T-helper 2 cell treated with Interferon-gamma antibody and Interleukin-4, amounts not matched to agents 5 μg/mL and 100 μg/mL, for 36 hours (primary cell): ENCODE measurements around the gene DEDD2.
A peak's percentile ranks its signal among the peaks of the same experiment; 100 is the strongest.

Experiments used
- DNase-seq: peaks from one replicate; pipeline ENCODE4 v3.0.0; 2021; ENCODE audit warnings: low spot score
- H3K27ac Mint-ChIP-seq: one replicate; pipeline ENCODE4 v1.8.0; 2021; ENCODE audit warnings: mild to moderate bottlenecking, mixed read lengths
- H3K27me3 Mint-ChIP-seq: one replicate; pipeline ENCODE4 v1.8.0; 2021; ENCODE audit warnings: low read depth, mixed read lengths
- H3K36me3 Mint-ChIP-seq: one replicate; pipeline ENCODE4 v1.8.0; 2021; ENCODE audit warnings: low read depth, mixed read lengths
- H3K4me1 Mint-ChIP-seq: one replicate; pipeline ENCODE4 v1.8.0; 2021; ENCODE audit warnings: low read depth, mixed read lengths
- H3K4me3 Mint-ChIP-seq: one replicate; pipeline ENCODE4 v1.8.0; 2022; ENCODE audit warnings: mild to moderate bottlenecking, moderate library complexity, mixed read lengths
- H3K9me3 Mint-ChIP-seq: one replicate; pipeline ENCODE4 v1.8.0; 2021; ENCODE audit warnings: mixed read lengths

DEDD2 gene

DNA sequence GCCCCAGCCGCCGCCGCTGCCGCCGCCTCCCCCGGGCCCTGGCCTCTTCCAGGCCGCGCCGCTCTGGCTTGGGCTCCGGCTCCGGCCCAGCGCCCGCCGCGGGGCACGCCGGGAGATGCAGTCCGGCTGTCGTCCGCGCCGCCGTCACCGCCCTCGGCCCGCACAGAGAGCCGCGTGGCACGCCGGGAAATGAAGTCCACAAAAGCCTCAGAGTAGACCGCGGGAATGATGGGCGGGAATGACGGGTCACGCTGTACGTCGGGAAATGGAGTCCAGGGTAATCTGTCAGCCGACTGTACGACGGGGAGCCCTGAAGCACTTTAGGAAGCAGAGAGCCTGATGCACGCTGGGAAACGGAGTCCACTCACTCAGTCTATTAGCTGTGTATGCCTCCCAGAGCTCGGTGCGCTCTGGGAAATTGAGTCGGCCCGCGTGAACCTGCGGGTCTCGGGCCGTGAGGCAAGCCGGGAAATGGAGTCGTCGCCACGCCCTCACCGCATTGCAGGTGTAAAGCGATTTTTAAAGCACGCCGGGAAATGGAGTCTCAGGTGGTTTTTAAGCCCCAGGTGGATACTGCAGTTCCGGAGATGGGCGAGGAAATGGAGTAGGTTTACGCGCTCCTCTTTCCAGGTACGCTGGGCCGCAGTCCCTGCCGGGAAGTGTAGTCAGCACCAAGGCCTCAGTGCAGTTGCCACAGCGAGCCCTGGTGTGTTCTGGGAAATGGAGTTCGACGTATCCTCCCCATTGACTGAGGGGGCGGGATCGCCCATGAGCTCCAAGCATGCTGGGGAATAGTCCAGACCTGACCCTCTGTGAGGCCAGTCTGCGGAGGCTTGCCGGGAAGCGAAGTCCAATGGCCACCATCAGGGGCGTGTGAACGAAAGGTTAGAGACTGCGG, 25.3 kb upstream of the DEDD2 start, which contains the start of gene GSK3A:
TSS of gene GSK3A (minus strand) at position 91 of the 898 bp plus-strand sequence. CDS start 137 bp downstream, outside the sequence.
- Mint-ChIP-seq H3K4me1 (peaks cover 41% of the 10 kb centered on the region), H3K36me3 (peaks cover 17% of the 10 kb centered on the region)

DNA sequence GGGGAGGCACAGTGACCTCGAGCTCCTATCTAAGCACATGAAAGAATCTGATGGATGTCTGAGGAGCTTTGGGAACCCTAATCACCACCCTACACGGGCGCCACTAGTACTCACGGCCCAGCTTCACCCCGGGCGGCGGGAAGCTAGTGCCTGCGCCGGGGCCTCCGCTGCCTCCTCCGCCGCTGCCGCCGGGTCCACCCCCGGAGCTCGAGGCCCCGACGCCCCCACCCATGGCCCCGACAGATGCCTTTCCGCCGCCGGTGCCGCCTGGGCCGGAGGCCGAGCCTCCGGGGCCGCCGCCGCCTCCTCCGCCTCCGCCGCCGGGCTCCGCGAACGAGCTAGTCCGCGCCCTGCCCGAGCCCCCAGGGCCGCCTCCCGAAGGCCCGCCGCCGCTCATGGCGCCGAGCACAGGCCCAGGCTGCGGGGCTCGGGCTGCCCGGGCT, 24.6 kb upstream of the DEDD2 start:
- H3K9me3 Mint-ChIP-seq: no peaks in the 10 kb centered on the region
- DNase-seq: no peak
- peak overlapping the region; percentile 92 for H3K4me3 Mint-ChIP-seq
- H3K27me3 Mint-ChIP-seq: no peaks in the 10 kb centered on the region
- H3K27ac Mint-ChIP-seq: peak overlapping the region; percentile 85
- peaks cover 41% of the 10 kb centered on the region for H3K4me1 Mint-ChIP-seq
- H3K36me3 Mint-ChIP-seq: peaks cover 17% of the 10 kb centered on the region

More for the DNA sequence above, 25.3 kb upstream of the DEDD2 start, which contains the start of gene GSK3A:
- peak within 1 kb of the TSS; percentile 95 for H3K27ac Mint-ChIP-seq
- H3K4me3 Mint-ChIP-seq: peak within 1 kb of the TSS; percentile 92
- no peaks in the 10 kb centered on the region for H3K27me3 Mint-ChIP-seq
- DNase-seq: peak; percentile 98
- no peaks in the 10 kb centered on the region for H3K9me3 Mint-ChIP-seq

DNA sequence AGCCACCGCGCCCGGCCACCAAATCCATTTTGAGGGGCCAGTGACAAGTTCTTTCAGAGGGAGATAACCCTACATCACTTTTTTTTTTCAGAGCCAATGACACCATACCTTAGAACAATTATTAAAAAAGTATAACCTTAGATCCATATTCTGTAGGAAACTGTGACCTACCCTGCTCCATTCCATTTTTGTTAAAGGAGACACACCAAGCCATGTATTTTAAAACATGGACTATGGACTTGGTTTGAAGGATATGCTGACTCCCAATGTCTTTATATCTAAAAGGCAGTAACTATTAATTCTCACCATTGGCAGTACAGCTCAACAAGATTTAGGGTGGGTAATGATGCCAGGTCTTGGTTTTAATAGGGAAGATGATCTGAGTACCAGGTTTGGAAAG, 23.8 kb upstream of the DEDD2 start:
- H3K4me3 Mint-ChIP-seq: peak overlapping the region; percentile 92
- no peaks in the 10 kb centered on the region for H3K27me3 Mint-ChIP-seq
- H3K4me1 Mint-ChIP-seq: peaks cover 35% of the 10 kb centered on the region
- peak overlapping the region; percentile 85 for H3K27ac Mint-ChIP-seq
- no peak for DNase-seq
- peaks cover 22% of the 10 kb centered on the region for H3K36me3 Mint-ChIP-seq
- H3K9me3 Mint-ChIP-seq: no peaks in the 10 kb centered on the region

DNA sequence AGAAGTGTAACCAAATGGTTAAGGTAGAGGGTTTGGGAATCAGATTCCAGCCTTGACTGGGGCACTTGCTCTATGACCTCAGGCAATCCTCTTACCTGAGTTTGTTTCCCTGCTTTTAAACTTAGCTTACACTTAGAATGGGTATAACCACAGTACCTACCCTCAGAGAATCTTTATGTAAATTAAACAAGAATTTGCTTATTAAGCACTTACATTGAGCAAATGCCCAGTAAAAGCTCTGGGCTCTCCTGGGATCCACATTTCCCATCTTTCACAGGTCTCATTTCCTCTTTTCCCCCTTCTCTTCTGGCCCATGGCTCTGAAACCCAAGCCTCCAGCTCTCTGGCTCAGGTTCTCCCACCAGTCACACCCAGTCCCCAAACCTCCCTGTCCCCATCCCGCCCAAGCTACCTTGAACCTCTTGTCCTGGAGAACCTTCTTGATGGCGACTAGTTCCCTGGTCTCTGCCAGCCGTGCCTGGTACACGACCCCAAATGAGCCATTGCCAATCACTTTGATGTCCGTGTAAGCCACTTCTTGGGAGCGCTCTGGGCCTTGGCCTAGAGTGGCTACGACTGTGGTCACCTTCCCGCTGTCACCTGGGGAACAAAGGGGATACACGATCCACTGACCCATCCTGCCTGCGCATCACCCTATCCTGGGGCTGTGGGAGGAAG, 22.2 kb upstream of the DEDD2 start:
- Mint-ChIP-seq H3K36me3 (peaks cover 36% of the 10 kb centered on the region), H3K4me3 (no peak overlapping the region), H3K27ac (no peak overlapping the region)

DNA sequence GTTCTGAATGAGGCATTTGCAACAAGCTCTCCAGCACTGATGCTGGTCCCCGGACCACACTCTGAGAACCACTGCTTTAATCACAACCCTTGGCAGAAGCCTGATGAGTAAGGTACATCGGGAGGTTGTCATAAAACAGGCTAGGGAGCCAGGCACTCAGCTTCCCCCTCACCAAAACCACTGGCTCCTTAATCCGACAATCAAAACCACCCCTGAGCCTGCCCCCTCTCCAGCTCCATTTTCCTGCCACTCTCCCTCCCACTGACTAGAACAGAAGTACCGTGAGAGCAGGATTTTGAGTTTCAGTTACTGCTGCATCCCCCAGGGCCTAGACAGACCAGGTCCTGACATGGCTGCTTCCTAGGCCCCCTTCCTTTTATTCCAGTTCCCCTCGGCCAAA, 17.7 kb upstream of the DEDD2 start:
- DNase-seq: no peak
- Mint-ChIP-seq H3K4me1 (peaks cover 12% of the 10 kb centered on the region), H3K9me3 (no peaks in the 10 kb centered on the region), H3K27me3 (no peaks in the 10 kb centered on the region), H3K27ac (peak overlapping the region; percentile 20), H3K4me3 (no peak overlapping the region), H3K36me3 (peaks cover 61% of the 10 kb centered on the region)

More for the DNA sequence above, 22.2 kb upstream of the DEDD2 start:
- Mint-ChIP-seq H3K9me3 (no peaks in the 10 kb centered on the region), H3K4me1 (peaks cover 25% of the 10 kb centered on the region), H3K27me3 (no peaks in the 10 kb centered on the region)
- no peak for DNase-seq

DNA sequence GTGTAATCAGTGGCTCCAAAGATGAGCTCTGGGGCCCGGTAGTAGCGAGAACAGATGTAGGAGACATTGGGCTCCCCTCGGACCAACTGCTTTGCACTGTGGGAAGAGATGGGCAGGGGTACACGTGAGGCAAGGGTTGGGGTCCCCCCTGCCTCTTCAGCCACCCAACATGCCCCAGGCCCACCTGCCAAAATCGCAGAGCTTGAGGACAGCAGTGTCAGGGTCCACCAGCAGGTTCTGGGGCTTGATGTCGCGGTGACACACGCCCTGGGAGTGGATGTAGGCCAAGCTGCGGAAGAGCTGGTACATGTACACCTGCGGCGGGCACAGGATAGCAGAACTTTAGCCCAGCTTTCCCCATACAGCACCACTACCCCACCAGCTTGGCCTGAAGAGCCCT, 16.9 kb upstream of the DEDD2 start:
- H3K4me1 Mint-ChIP-seq: peaks cover 9% of the 10 kb centered on the region
- no peak for DNase-seq
- H3K27me3 Mint-ChIP-seq: no peaks in the 10 kb centered on the region
- no peak overlapping the region for H3K4me3 Mint-ChIP-seq
- H3K36me3 Mint-ChIP-seq: peaks cover 63% of the 10 kb centered on the region
- H3K9me3 Mint-ChIP-seq: no peaks in the 10 kb centered on the region
- H3K27ac Mint-ChIP-seq: no peak overlapping the region

DNA sequence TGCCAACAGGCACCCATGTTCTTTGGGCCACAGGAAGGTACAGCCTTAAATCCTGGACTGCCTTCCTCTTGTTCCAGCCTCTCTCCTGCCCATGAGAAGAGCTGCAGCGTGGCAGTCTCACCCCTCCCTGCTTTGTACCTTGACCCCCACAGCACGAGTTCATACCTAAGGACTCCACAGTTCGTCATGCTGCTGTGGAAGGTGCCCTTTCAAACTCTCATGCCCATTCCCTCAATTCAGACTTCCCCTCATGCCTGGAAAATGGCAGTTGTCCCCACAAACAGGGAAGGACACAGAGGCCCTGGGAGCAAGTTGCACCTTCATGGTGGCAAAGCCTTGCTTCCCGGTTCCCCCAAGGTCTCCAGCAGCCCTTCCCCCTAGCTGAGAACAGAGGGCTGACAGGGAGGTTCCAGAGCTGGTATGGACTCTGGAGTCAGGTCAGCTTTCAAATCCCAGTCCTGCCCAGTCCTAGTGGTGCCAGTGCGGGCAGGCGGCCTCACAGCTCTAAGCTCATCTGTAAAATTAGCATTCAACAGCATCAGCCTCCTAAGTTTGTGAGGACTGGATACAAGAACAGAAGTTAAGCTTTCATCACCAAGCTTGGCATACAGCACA, 16.3 kb upstream of the DEDD2 start:
- Mint-ChIP-seq H3K36me3 (peaks cover 62% of the 10 kb centered on the region), H3K27ac (no peak overlapping the region)

DNA sequence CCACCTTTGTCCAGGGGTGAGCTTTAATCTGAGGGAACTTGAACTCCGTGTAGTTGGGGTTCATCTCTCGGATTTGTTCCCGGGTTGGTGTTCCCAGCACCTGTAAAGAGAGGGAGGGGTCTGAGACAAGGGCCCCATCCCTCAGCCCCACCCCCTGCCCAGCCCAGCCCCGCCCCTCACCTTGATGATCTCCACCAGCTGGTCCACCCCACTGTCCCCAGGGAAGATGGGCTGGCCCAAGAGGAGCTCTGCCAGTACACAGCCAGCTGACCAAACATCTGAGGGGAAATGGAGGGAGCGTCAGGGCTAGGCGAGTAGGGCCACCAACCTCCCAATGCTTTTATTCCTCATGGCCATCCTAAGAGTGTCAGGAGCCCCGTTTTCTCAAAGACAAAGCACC, 15.6 kb upstream of the DEDD2 start:
- H3K4me3 Mint-ChIP-seq: no peak overlapping the region
- peaks cover 10% of the 10 kb centered on the region for H3K4me1 Mint-ChIP-seq
- no peaks in the 10 kb centered on the region for H3K9me3 Mint-ChIP-seq
- no peaks in the 10 kb centered on the region for H3K27me3 Mint-ChIP-seq
- no peak overlapping the region for H3K27ac Mint-ChIP-seq
- peaks cover 68% of the 10 kb centered on the region for H3K36me3 Mint-ChIP-seq
- no peak for DNase-seq

More for the DNA sequence above, 16.3 kb upstream of the DEDD2 start:
- Mint-ChIP-seq H3K4me1 (peaks cover 8% of the 10 kb centered on the region), H3K9me3 (no peaks in the 10 kb centered on the region), H3K27me3 (no peaks in the 10 kb centered on the region), H3K4me3 (no peak overlapping the region)
- no peak for DNase-seq

DNA sequence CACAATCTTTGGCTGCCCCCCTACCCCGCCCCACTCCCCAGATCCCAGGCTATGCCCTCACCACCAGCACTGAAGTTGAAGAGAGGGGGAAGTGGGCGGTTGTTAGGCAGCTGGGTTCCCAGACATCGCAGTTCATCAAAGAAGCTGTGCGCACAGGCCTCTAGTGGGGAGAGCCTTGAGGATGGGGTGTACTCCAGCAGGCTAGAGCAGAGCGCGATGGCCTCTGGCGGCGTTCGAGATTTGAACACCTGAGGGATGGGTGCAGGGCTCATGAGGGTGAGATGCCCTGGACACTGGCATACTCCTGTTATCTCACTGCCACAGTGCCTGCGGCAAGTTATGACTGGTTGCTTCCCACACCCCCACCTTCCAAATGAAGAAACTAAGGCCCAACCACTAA, 15.0 kb upstream of the DEDD2 start:
- Mint-ChIP-seq H3K9me3 (no peaks in the 10 kb centered on the region), H3K27me3 (no peaks in the 10 kb centered on the region), H3K4me3 (no peak overlapping the region), H3K36me3 (peaks cover 71% of the 10 kb centered on the region), H3K27ac (no peak overlapping the region), H3K4me1 (peaks cover 12% of the 10 kb centered on the region)
- no peak for DNase-seq

DNA sequence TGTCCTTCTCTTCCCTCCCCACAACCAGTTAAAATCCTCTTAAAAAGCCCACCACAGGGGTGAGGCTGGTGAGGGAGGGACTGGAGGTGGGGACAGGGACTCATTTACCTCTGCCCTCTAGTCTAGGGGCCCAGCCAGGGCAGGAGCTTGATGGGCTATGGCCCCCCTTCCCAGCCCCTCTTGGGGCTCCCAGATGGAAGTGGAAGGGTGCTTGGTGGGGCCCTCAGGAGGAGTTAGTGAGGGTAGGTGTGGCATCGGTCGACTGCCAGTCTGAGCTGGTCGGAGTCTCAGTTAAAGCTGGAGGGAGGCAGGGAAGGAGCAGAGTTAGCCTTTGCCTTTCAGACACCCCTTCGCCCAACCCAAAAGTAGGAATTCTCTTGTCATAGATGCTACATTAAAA, 13.1 kb upstream of the DEDD2 start:
- Mint-ChIP-seq H3K4me1 (peaks cover 13% of the 10 kb centered on the region), H3K36me3 (peaks cover 73% of the 10 kb centered on the region)

DNA sequence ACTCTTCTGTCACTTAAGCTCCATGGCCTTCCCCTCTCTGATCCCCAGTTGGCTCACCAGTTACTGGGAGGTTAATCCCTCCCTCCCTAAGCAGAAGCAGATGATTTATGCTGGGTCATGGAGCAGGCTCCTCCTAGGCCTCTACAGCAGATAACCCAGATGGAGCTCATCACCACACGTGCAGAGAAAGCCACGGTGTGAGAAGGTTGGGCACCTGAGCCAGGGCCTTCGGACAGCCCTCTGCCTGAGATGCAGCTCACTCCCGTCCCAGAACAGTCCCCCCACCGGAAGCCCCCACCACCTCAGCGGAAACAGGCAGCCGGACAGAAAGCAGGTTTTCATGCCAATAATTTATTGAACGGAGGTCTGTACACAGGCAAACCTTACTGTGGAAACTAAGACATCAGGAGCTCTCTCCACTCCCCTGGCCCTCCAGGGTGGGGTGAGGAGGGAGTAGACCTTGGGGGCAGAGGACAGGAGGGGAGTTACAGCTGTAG, 12.4 kb upstream of the DEDD2 start:
- Mint-ChIP-seq H3K36me3 (peaks cover 69% of the 10 kb centered on the region), H3K4me1 (peaks cover 13% of the 10 kb centered on the region), H3K27ac (peak overlapping the region; percentile 33), H3K27me3 (no peaks in the 10 kb centered on the region), H3K9me3 (no peaks in the 10 kb centered on the region), H3K4me3 (no peak overlapping the region)
- no peak for DNase-seq

More for the DNA sequence above, 13.1 kb upstream of the DEDD2 start:
- no peak for DNase-seq
- Mint-ChIP-seq H3K27me3 (no peaks in the 10 kb centered on the region), H3K27ac (no peak overlapping the region), H3K4me3 (no peak overlapping the region), H3K9me3 (no peaks in the 10 kb centered on the region)

DNA sequence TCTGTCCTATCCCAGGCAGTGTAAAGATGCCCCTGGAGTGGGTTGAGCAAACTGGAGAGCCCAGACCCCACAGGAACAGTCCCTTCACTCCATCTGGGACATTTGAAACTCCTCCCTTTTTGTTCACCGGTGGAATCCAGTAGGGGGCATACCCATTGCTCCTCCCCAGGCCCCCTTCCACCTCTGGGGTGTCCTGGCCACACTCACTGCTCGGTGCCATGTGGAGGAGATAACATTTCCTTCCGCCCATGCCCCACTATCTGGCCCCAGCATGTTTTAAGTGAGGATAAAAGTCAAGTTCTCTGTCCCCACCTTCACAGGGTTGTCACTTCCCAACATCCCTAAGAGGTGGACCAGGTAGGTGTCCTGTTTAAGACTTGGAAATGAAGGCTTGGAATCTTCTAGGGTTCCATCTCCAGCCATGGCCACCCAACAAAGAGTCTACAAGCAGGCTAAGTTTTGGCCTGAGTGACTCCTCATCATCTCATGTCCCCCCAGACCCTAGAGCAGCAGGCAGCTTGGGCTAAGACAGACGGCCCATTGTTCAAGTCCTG, 11.9 kb upstream of the DEDD2 start:
- Mint-ChIP-seq H3K9me3 (no peaks in the 10 kb centered on the region), H3K27me3 (no peaks in the 10 kb centered on the region), H3K27ac (peak overlapping the region; percentile 33), H3K4me1 (peaks cover 13% of the 10 kb centered on the region), H3K36me3 (peaks cover 68% of the 10 kb centered on the region), H3K4me3 (no peak overlapping the region)
- DNase-seq: no peak

DNA sequence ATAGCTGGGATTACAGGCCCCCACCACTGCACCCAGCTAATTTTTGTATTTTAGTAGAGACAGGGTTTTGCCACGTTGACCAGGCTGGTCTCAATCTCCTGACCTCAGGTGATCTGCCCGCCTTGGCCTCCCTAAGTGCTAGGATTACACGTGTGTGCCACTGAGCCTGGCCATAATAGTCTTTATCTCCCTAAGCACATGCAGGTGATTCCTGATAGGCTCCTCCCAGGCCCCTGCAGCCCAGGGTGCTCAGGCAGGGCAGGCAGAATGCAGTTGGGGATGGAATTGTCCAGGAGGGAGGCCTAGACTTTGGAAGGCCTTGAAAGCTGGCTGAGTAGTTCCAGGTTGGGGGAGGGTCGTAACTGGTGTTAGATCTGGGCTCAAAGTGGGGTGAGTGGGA, 11.2 kb upstream of the DEDD2 start:
- no peak overlapping the region for H3K4me3 Mint-ChIP-seq
- H3K27me3 Mint-ChIP-seq: no peaks in the 10 kb centered on the region
- peaks cover 65% of the 10 kb centered on the region for H3K36me3 Mint-ChIP-seq
- no peak overlapping the region for H3K27ac Mint-ChIP-seq
- H3K4me1 Mint-ChIP-seq: peaks cover 13% of the 10 kb centered on the region
- no peak for DNase-seq
- H3K9me3 Mint-ChIP-seq: no peaks in the 10 kb centered on the region
